Measurements from ENCODE around the gene CSMD2.

DNA sequence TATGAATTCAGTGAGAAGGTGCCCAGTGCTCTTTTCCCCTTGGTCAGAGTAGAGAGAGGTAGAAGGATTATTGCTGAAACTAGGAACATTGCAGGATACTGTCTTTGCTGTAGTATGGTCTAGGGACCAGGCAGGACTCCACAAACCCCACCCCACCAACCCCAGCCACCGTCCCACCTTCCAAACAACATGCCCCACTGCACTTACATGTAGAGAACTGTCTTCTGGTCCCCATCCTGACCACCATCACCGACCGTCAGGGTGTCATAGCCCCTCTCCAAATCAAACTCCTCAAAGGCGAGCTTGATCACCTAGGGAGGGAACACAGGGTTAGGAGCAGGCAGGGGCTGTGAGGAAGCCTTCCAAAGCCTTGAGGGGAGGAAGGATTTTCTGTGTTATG, 372.8 kb downstream of the CSMD2 start:
- no peak for TF ChIP-seq RXRA (IDR thresholded peaks at IDR 0.05; ENCODE audit: insufficient read depth, low read depth, low read length)
- TF ChIP-seq TAF7 (optimal IDR thresholded peaks at IDR 0.05; ENCODE audit: borderline replicate concordance, low read depth, low read length): no peak
- no peak for TF ChIP-seq EZH2 (IDR thresholded peaks at IDR 0.05; ENCODE audit: low read depth, low read length, severe bottlenecking)
- TF ChIP-seq, protein P1, sequence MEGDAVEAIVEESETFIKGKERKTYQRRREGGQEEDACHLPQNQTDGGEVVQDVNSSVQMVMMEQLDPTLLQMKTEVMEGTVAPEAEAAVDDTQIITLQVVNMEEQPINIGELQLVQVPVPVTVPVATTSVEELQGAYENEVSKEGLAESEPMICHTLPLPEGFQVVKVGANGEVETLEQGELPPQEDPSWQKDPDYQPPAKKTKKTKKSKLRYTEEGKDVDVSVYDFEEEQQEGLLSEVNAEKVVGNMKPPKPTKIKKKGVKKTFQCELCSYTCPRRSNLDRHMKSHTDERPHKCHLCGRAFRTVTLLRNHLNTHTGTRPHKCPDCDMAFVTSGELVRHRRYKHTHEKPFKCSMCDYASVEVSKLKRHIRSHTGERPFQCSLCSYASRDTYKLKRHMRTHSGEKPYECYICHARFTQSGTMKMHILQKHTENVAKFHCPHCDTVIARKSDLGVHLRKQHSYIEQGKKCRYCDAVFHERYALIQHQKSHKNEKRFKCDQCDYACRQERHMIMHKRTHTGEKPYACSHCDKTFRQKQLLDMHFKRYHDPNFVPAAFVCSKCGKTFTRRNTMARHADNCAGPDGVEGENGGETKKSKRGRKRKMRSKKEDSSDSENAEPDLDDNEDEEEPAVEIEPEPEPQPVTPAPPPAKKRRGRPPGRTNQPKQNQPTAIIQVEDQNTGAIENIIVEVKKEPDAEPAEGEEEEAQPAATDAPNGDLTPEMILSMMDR (IDR thresholded peaks at IDR 0.05; ENCODE audit: control extremely low read depth in 1 of 3, insufficient read depth in 1 of 3, low read depth in 1 of 3, low read length in 3 of 3): no peak
- no peak for TF ChIP-seq POLR2A (IDR thresholded peaks at IDR 0.05; ENCODE audit: control extremely low read depth in 1 of 2, low read depth in 2 of 2, low read length in 2 of 2)
- TF ChIP-seq, protein P2, sequence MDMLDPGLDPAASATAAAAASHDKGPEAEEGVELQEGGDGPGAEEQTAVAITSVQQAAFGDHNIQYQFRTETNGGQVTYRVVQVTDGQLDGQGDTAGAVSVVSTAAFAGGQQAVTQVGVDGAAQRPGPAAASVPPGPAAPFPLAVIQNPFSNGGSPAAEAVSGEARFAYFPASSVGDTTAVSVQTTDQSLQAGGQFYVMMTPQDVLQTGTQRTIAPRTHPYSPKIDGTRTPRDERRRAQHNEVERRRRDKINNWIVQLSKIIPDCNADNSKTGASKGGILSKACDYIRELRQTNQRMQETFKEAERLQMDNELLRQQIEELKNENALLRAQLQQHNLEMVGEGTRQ (IDR thresholded peaks at IDR 0.05; ENCODE audit: low read length): no peak
- no peak for TF ChIP-seq JUN (IDR thresholded peaks at IDR 0.05; ENCODE audit: low read depth, low read length)
- no peak for TF ChIP-seq YY1 (IDR thresholded peaks at IDR 0.05; ENCODE audit: low read depth, low read length)
- no peak for TF ChIP-seq TBP (IDR thresholded peaks at IDR 0.05; ENCODE audit: low read depth, low read length)
- TF ChIP-seq EP300 (IDR thresholded peaks at IDR 0.05; ENCODE audit: borderline replicate concordance in 1 of 2, low read depth in 2 of 2, low read length in 2 of 2): no peak
- no peak for TF ChIP-seq BCL11A (IDR thresholded peaks at IDR 0.05; ENCODE audit: low read depth in 2 of 2, low read length in 2 of 2)
